Measurements from ENCODE around the gene AS3MT. TPM values are rescaled to one million over a fixed set of nuclear protein-coding genes. Genes with fewer than 3 reads are reported as not detected.

The AS3MT gene
- polyA plus RNA-seq, 2 of the 4 experiments (the other 2 are of a cell fraction), result 10.7 to 10.8 TPM

- POLR2A ChIA-PET, result no interaction called here
These were observed 2.9 kb downstream of the AS3MT start for GRCh38 chr10:102872163-102872562.

GRCh38 chr10:102876747-102877153, 7.5 kb downstream of the AS3MT start:
- Histone ChIP-seq H3K4me3 (no peak overlapping the region), H3K4me1 (no peaks in the 10 kb centered on the region), H3K27ac (no peak overlapping the region), H3K9me3 (no peaks in the 10 kb centered on the region), H3K4me2 (no peak overlapping the region)
- ChIA-PET POLR2A (no interaction called here), CTCF (interaction anchor here (1.1 to 1.3 kb wide), 2 partner anchors 25 to 26 kb away, joined by 3 to 5 read pairs; no protein-coding TSS in a partner anchor)
- DNase-seq (ENCODE audit: low read depth in 1 of 2, low spot score in 1 of 2), result no peak
- FAIRE-seq, result no peak
- no peak for ATAC-seq
- 87% methylated on average over 2 of the region's 2 CpGs for WGBS (ENCODE audit: missing lambda C conversion rate)
- TF ChIP-seq ATOH8 (CRISPR knock-in tag; IDR thresholded peaks at IDR 0.05; ENCODE audit: low read depth) (no peak), MAFK (IDR thresholded peaks at IDR 0.05; ENCODE audit: partially characterized antibody) (no peak), EHMT2 (IDR thresholded peaks at IDR 0.05; ENCODE audit: low read depth) (no peak), PHF8 (IDR thresholded peaks at IDR 0.05; ENCODE audit: borderline replicate concordance, low read depth) (no peak), NPAS2 (CRISPR knock-in tag; IDR thresholded peaks at IDR 0.05; ENCODE audit: borderline replicate concordance) (no peak), ZFP36 (IDR thresholded peaks at IDR 0.05; ENCODE audit: borderline replicate concordance, partially characterized antibody) (no peak), ZC3H11A (IDR thresholded peaks at IDR 0.05) (no peak), ESRRA (IDR thresholded peaks at IDR 0.05; ENCODE audit: borderline replicate concordance, low read length) (no peak), RCOR1 (IDR thresholded peaks at IDR 0.05; ENCODE audit: low read depth, low read length) (no peak), CTCF (IDR thresholded peaks at IDR 0.05) (no peak), FOSL2 (IDR thresholded peaks at IDR 0.05) (no peak), FOSL2 (CRISPR knock-in tag; IDR thresholded peaks at IDR 0.05) (no peak)

More at GRCh38 chr10:102872163-102872562, 2.9 kb downstream of the AS3MT start:
- H3K9me3 ChIP-seq, result no peaks in the 10 kb centered on the region
- no peak for FAIRE-seq
- 95% methylated on average over 4 of the region's 4 CpGs for WGBS (ENCODE audit: missing lambda C conversion rate)
- ATAC-seq, result no peak
- DNase-seq (ENCODE audit: low read depth in 1 of 2, low spot score in 1 of 2), result no peak
- no peak overlapping the region for H3K27ac ChIP-seq
- H3K4me2 ChIP-seq, result no peak overlapping the region
- no peak overlapping the region for H3K4me3 ChIP-seq
- CTCF ChIA-PET, result interaction anchor here (1.1 to 2.1 kb wide), 2 partner anchors 29 to 45 kb away, joined by 3 to 7 read pairs; no protein-coding TSS in a partner anchor
- H3K4me1 ChIP-seq, result 0 out of 3 replicates have a peak, but pooled peaks cover 4% of the 10 kb centered on the region
- TF ChIP-seq CBX2 (IDR thresholded peaks at IDR 0.05; ENCODE audit: borderline replicate concordance, low read depth) (no peak), CBX8 (IDR thresholded peaks at IDR 0.05) (no peak), HDAC2 (IDR thresholded peaks at IDR 0.05) (no peak), PHF8 (IDR thresholded peaks at IDR 0.05; ENCODE audit: borderline replicate concordance, low read depth) (no peak), FOXS1 (CRISPR knock-in tag; IDR thresholded peaks at IDR 0.05) (no peak), EHMT2 (IDR thresholded peaks at IDR 0.05; ENCODE audit: low read depth) (no peak), GATA3 (IDR thresholded peaks at IDR 0.05; ENCODE audit: borderline replicate concordance) (no peak), JUNB (IDR thresholded peaks at IDR 0.05) (no peak)

- Histone ChIP-seq H3K9me3 (no peaks in the 10 kb centered on the region), H3K4me2 (no peak overlapping the region), H3K4me1 (no peaks in the 10 kb centered on the region), H3K4me3 (no peak overlapping the region), H3K27ac (no peak overlapping the region)
- TF ChIP-seq ZNF302 (CRISPR knock-in tag; IDR thresholded peaks at IDR 0.05) (no peak), FOSB (CRISPR knock-in tag; IDR thresholded peaks at IDR 0.05) (no peak), USF2 (IDR thresholded peaks at IDR 0.05) (no peak), JUNB (IDR thresholded peaks at IDR 0.05) (no peak), RARB (CRISPR knock-in tag; IDR thresholded peaks at IDR 0.05) (no peak), RCOR1 (IDR thresholded peaks at IDR 0.05; ENCODE audit: low read depth, low read length) (no peak), NPAS2 (CRISPR knock-in tag; IDR thresholded peaks at IDR 0.05; ENCODE audit: borderline replicate concordance) (no peak), POLR2AphosphoS2 (conservative IDR thresholded peaks at IDR 0.05; ENCODE audit: low read length) (no peak), GATA3 (IDR thresholded peaks at IDR 0.05; ENCODE audit: borderline replicate concordance) (no peak), ZSCAN20 (CRISPR knock-in tag; IDR thresholded peaks at IDR 0.05) (no peak), POLR2A (IDR thresholded peaks at IDR 0.05; ENCODE audit: low read length) (no peak), BCL3 (IDR thresholded peaks at IDR 0.05) (no peak), ZC3H11A (IDR thresholded peaks at IDR 0.05) (no peak), ATOH8 (CRISPR knock-in tag; IDR thresholded peaks at IDR 0.05; ENCODE audit: low read depth) (no peak), ESRRA (IDR thresholded peaks at IDR 0.05; ENCODE audit: borderline replicate concordance, low read length) (no peak), CHD4 (IDR thresholded peaks at IDR 0.05; ENCODE audit: borderline replicate concordance) (no peak), EP300 (IDR thresholded peaks at IDR 0.05) (no peak)
- DNase-seq (ENCODE audit: low read depth in 1 of 2, low spot score in 1 of 2) (no peak), ATAC-seq (no peak), FAIRE-seq (no peak)
- 67% methylated on average over 4 of the region's 4 CpGs for WGBS (ENCODE audit: missing lambda C conversion rate)
- POLR2A ChIA-PET, result no interaction called here
- CTCF ChIA-PET, result interaction anchor here (0.9 to 1.4 kb wide), 3 partner anchors 9 to 23 kb away, joined by 3 to 7 read pairs (median 3); partner anchors contain the start of gene AS3MT
These were observed 9.4 kb downstream of the AS3MT start for GRCh38 chr10:102878629-102879028.

Data from A549 (cell line).